ENCODE data around the gene TUNAR.
A peak's percentile ranks its signal among the peaks of the same experiment; 100 is the strongest.

Gene TUNAR

GRCh38 chr14:95876761-95877538 is at the start of gene TUNAR:
Gene TUNAR (plus strand): TSS chr14:95876832.
- H3K4me3 ChIP-seq, result peak within 1 kb of the TSS in 1 of 7 experiments; percentile 4

GRCh38 chr14:95828649-95829265 is 47.9 kb upstream of the TUNAR start:
- Histone ChIP-seq H3K4me3 (no peak overlapping the region), H3K27ac (no peak overlapping the region)

More at GRCh38 chr14:95876761-95877538, at the start of gene TUNAR:
- H3K27ac ChIP-seq, result no peak within 1 kb of the TSS

GRCh38 chr14:95829321-95829720 is 47.3 kb upstream of the TUNAR start:
- Histone ChIP-seq H3K27ac (no peak overlapping the region), H3K4me3 (no peak overlapping the region)

- H3K4me3 ChIP-seq, result no peak overlapping the region
- H3K27ac ChIP-seq, result no peak overlapping the region
Observed at GRCh38 chr14:95830386-95830785, 46.2 kb upstream of the TUNAR start.

- Histone ChIP-seq H3K4me3 (no peak overlapping the region), H3K27ac (no peak overlapping the region)
Observed at GRCh38 chr14:95831041-95831440, 45.6 kb upstream of the TUNAR start.

- Histone ChIP-seq H3K27ac (no peak overlapping the region), H3K4me3 (no peak overlapping the region)
Observed at GRCh38 chr14:95831468-95831867, 45.2 kb upstream of the TUNAR start.

GRCh38 chr14:95832012-95832411 is 44.6 kb upstream of the TUNAR start:
- no peak overlapping the region for H3K27ac ChIP-seq
- H3K4me3 ChIP-seq, result no peak overlapping the region

- Histone ChIP-seq H3K27ac (no peak overlapping the region), H3K4me3 (no peak overlapping the region)
Observed at GRCh38 chr14:95833429-95833828, 43.2 kb upstream of the TUNAR start.

- H3K27ac ChIP-seq, result no peak overlapping the region
- H3K4me3 ChIP-seq, result no peak overlapping the region
Observed at GRCh38 chr14:95834496-95834895, 42.1 kb upstream of the TUNAR start.

GRCh38 chr14:95835121-95835730 is 41.4 kb upstream of the TUNAR start:
- H3K27ac ChIP-seq, result no peak overlapping the region
- H3K4me3 ChIP-seq, result no peak overlapping the region

GRCh38 chr14:95838862-95839261 is 37.8 kb upstream of the TUNAR start:
- Histone ChIP-seq H3K4me3 (no peak overlapping the region), H3K27ac (no peak overlapping the region)

- Histone ChIP-seq H3K27ac (no peak overlapping the region), H3K4me3 (no peak overlapping the region)
Observed at GRCh38 chr14:95840094-95840700, 36.4 kb upstream of the TUNAR start.

GRCh38 chr14:95841668-95842067 is 35.0 kb upstream of the TUNAR start:
- no peak overlapping the region for H3K4me3 ChIP-seq
- no peak overlapping the region for H3K27ac ChIP-seq

GRCh38 chr14:95849761-95850160 is 26.9 kb upstream of the TUNAR start:
- Histone ChIP-seq H3K27ac (no peak overlapping the region), H3K4me3 (no peak overlapping the region)

GRCh38 chr14:95850429-95850828 is 26.2 kb upstream of the TUNAR start:
- Histone ChIP-seq H3K4me3 (no peak overlapping the region), H3K27ac (no peak overlapping the region)

- no peak overlapping the region for H3K4me3 ChIP-seq
- no peak overlapping the region for H3K27ac ChIP-seq
Observed at GRCh38 chr14:95855606-95856005, 21.0 kb upstream of the TUNAR start.

- no peak overlapping the region for H3K27ac ChIP-seq
- no peak overlapping the region for H3K4me3 ChIP-seq
Observed at GRCh38 chr14:95857275-95857674, 19.4 kb upstream of the TUNAR start.

GRCh38 chr14:95858893-95859292 is 17.7 kb upstream of the TUNAR start:
- H3K4me3 ChIP-seq, result no peak overlapping the region
- H3K27ac ChIP-seq, result no peak overlapping the region

GRCh38 chr14:95862243-95862642 is 14.4 kb upstream of the TUNAR start:
- H3K4me3 ChIP-seq, result no peak overlapping the region
- H3K27ac ChIP-seq, result no peak overlapping the region

GRCh38 chr14:95863295-95863694 is 13.3 kb upstream of the TUNAR start:
- Histone ChIP-seq H3K4me3 (no peak overlapping the region), H3K27ac (no peak overlapping the region)

- Histone ChIP-seq H3K27ac (no peak overlapping the region), H3K4me3 (no peak overlapping the region)
Observed at GRCh38 chr14:95869776-95870175, 6.9 kb upstream of the TUNAR start.

Measured in skin epidermis (tissue), 12 donors.